ENCODE data around the gene CAPZB.

DNA sequence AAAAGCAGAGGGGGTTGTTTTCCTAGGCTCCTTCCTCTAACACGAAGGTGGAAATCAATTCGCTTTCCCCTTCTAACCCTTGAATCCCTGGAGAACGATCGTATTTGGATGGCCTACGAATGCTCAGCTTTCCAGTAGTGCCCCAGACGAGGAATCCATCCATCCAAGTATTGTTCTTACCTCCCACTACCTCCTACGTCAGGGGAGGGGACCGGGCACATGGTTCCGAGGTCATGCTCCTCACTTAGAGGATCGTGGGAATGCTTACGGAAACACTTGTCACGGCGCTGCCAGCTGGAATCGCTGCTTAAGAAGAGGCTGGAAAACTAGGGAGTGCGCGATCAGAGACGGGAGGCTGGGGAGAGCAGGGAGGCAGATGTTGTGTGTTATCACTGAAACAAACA lies 47.4 kb downstream of the CAPZB start:
- TF ChIP-seq, protein P1, sequence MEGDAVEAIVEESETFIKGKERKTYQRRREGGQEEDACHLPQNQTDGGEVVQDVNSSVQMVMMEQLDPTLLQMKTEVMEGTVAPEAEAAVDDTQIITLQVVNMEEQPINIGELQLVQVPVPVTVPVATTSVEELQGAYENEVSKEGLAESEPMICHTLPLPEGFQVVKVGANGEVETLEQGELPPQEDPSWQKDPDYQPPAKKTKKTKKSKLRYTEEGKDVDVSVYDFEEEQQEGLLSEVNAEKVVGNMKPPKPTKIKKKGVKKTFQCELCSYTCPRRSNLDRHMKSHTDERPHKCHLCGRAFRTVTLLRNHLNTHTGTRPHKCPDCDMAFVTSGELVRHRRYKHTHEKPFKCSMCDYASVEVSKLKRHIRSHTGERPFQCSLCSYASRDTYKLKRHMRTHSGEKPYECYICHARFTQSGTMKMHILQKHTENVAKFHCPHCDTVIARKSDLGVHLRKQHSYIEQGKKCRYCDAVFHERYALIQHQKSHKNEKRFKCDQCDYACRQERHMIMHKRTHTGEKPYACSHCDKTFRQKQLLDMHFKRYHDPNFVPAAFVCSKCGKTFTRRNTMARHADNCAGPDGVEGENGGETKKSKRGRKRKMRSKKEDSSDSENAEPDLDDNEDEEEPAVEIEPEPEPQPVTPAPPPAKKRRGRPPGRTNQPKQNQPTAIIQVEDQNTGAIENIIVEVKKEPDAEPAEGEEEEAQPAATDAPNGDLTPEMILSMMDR (IDR thresholded peaks at IDR 0.05), result no peak
- TF ChIP-seq POLR2A (IDR thresholded peaks at IDR 0.05), result no peak

Measured in transverse colon (tissue), 3 donors.